ENCODE data around the gene KLC4.
"Not testable (repeated sequence)": the region's sequence is repeated elsewhere in the genome, so short reads cannot be mapped to it uniquely, and the experiment has no call there.

DNA sequence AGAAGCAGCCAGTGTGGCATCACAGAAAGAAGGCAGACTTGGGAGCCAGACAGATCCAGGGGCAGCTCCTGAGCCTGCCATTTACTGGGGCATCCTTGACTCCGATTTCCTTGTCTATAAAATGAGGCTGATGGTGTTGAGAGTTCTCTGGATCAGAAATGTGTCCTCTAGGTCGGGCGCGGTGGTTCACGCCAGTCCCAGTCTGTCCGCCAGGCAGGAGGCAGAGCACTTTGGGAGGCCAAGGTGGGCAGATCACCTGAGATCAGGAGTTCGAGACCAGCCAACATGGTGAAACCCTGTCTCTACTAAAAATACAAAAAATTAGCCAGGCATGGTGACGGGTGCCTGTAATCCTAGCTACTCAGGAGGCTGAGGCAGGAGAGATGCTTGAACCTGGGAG is 58.0 kb downstream of the KLC4 start:
- TF ChIP-seq, protein P1, sequence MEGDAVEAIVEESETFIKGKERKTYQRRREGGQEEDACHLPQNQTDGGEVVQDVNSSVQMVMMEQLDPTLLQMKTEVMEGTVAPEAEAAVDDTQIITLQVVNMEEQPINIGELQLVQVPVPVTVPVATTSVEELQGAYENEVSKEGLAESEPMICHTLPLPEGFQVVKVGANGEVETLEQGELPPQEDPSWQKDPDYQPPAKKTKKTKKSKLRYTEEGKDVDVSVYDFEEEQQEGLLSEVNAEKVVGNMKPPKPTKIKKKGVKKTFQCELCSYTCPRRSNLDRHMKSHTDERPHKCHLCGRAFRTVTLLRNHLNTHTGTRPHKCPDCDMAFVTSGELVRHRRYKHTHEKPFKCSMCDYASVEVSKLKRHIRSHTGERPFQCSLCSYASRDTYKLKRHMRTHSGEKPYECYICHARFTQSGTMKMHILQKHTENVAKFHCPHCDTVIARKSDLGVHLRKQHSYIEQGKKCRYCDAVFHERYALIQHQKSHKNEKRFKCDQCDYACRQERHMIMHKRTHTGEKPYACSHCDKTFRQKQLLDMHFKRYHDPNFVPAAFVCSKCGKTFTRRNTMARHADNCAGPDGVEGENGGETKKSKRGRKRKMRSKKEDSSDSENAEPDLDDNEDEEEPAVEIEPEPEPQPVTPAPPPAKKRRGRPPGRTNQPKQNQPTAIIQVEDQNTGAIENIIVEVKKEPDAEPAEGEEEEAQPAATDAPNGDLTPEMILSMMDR (conservative IDR thresholded peaks at IDR 0.05; ENCODE audit: low read length), result not testable (repeated sequence)
- TF ChIP-seq EZH2phosphoT487 (IDR thresholded peaks at IDR 0.05; ENCODE audit: borderline replicate concordance, low read depth, low read length), result not testable (repeated sequence)

All from OCI-LY7 (cell line).